Coronary artery (tissue), 2 donors: ENCODE data around the gene RPS27A.
"Not testable (repeated sequence)": the region's sequence is repeated elsewhere in the genome, so short reads cannot be mapped to it uniquely, and the experiment has no call there.

Experiments
- DNase-seq: peaks from one replicate; pipeline ENCODE4 v3.0.0-alpha.2; 2017; ENCODE audit warnings: low spot score
- H3K27ac ChIP-seq, 2 donors: fragments of 200-600 bp; sonication (generic); one replicate each; pipeline ENCODE4 v1.5.1; 2016 to 2019
- H3K4me3 ChIP-seq: fragments of 200-600 bp; sonication (generic); 2 replicates; pipeline ENCODE4 v1.5.1; 2016; ENCODE audit warnings: mild to moderate bottlenecking, moderate library complexity
- CTCF ChIP-seq: fragments of 200-600 bp; sonication (generic); IDR thresholded peaks from one replicate; pipeline ENCODE4 v1.5.1; 2019; ENCODE audit warnings: antibody characterized with exemption

RPS27A gene

GRCh38 chr2:55242617-55243016 is 10.1 kb downstream of the RPS27A start:
- Histone ChIP-seq H3K27ac (no peak overlapping the region), H3K4me3 (no peak overlapping the region)
- TF ChIP-seq CTCF = no peak
- DNase-seq = no peak

- no peak for TF ChIP-seq CTCF
- Histone ChIP-seq H3K27ac (no peak overlapping the region), H3K4me3 (no peak overlapping the region)
- no peak for DNase-seq
Observed at GRCh38 chr2:55245411-55245810, 12.9 kb downstream of the RPS27A start.

GRCh38 chr2:55247025-55247424 is 14.5 kb downstream of the RPS27A start:
- no peak overlapping the region for H3K27ac ChIP-seq
- no peak for TF ChIP-seq CTCF
- no peak for DNase-seq
- no peak overlapping the region for H3K4me3 ChIP-seq

GRCh38 chr2:55252832-55253231 is 20.3 kb downstream of the RPS27A start:
- no peak for DNase-seq
- TF ChIP-seq CTCF = no peak
- no peak overlapping the region for H3K27ac ChIP-seq
- H3K4me3 ChIP-seq = no peak overlapping the region

GRCh38 chr2:55259586-55259985 is 27.1 kb downstream of the RPS27A start:
- not testable (repeated sequence) for H3K27ac ChIP-seq, DNase-seq, H3K4me3 ChIP-seq

GRCh38 chr2:55268288-55268906 is 35.9 kb downstream of the RPS27A start:
- no peak for TF ChIP-seq CTCF
- H3K27ac ChIP-seq = peak overlapping the region; percentile 73 to 95
- DNase-seq = no peak
- peak overlapping the region; percentile 96 for H3K4me3 ChIP-seq

- TF ChIP-seq CTCF = no peak
- peak within 1 kb of the TSS; percentile 73 to 95 for H3K27ac ChIP-seq
- peak; percentile 97 for DNase-seq
- H3K4me3 ChIP-seq = peak within 1 kb of the TSS; percentile 96
Observed at GRCh38 chr2:55268907-55269644, 36.6 kb downstream of the RPS27A start, which contains the start of gene MTIF2. Gene MTIF2 (minus strand): TSS chr2:55269231. CDS start chr2:55263858, 5,373 bp downstream.
